ENCODE results near the gene NFATC1.

NFATC1 gene

GRCh38 chr18:79498662-79499061 lies 102.9 kb downstream of the NFATC1 start:
- TF ChIP-seq, protein P1, sequence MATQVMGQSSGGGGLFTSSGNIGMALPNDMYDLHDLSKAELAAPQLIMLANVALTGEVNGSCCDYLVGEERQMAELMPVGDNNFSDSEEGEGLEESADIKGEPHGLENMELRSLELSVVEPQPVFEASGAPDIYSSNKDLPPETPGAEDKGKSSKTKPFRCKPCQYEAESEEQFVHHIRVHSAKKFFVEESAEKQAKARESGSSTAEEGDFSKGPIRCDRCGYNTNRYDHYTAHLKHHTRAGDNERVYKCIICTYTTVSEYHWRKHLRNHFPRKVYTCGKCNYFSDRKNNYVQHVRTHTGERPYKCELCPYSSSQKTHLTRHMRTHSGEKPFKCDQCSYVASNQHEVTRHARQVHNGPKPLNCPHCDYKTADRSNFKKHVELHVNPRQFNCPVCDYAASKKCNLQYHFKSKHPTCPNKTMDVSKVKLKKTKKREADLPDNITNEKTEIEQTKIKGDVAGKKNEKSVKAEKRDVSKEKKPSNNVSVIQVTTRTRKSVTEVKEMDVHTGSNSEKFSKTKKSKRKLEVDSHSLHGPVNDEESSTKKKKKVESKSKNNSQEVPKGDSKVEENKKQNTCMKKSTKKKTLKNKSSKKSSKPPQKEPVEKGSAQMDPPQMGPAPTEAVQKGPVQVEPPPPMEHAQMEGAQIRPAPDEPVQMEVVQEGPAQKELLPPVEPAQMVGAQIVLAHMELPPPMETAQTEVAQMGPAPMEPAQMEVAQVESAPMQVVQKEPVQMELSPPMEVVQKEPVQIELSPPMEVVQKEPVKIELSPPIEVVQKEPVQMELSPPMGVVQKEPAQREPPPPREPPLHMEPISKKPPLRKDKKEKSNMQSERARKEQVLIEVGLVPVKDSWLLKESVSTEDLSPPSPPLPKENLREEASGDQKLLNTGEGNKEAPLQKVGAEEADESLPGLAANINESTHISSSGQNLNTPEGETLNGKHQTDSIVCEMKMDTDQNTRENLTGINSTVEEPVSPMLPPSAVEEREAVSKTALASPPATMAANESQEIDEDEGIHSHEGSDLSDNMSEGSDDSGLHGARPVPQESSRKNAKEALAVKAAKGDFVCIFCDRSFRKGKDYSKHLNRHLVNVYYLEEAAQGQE (IDR thresholded peaks at IDR 0.05; ENCODE audit: insufficient read depth in 1 of 2, low read depth in 2 of 2, low read length in 2 of 2): no peak
- TF ChIP-seq FOXP2 (optimal IDR thresholded peaks at IDR 0.05; ENCODE audit: borderline replicate concordance, extremely low read depth, extremely low read length, insufficient read depth): no peak
- TF ChIP-seq POLR2AphosphoS5 (IDR thresholded peaks at IDR 0.05; ENCODE audit: low read depth, low read length): no peak
- TF ChIP-seq TAF1 (IDR thresholded peaks at IDR 0.05; ENCODE audit: borderline replicate concordance, insufficient read depth, low read length): no peak
- TF ChIP-seq SIN3A (IDR thresholded peaks at IDR 0.05; ENCODE audit: borderline replicate concordance, insufficient read depth, low read length): no peak

DNA sequence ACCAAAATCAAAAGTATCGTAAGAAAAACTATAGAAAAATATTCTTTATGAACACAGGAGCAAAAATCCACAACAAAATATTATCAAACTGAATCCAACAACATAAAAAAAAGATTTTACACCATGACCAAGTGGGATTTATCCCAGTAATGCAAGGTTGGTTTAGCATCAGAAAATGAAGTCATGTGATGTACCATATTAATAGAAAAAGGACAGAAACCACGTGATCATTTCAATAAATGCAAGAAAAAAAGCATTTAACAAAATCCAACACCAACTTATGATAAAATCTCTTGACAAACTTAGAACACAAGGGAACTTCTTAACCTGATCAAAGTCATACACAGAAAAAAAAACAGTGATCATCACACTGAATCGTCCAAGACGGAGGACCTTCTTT lies 105.3 kb downstream of the NFATC1 start:
- TF ChIP-seq SIN3A (IDR thresholded peaks at IDR 0.05; ENCODE audit: borderline replicate concordance, insufficient read depth, low read length): no peak
- TF ChIP-seq, protein P1 (IDR thresholded peaks at IDR 0.05; ENCODE audit: insufficient read depth in 1 of 2, low read depth in 2 of 2, low read length in 2 of 2): no peak
- no peak for TF ChIP-seq FOXP2 (optimal IDR thresholded peaks at IDR 0.05; ENCODE audit: borderline replicate concordance, extremely low read depth, extremely low read length, insufficient read depth)
- no peak for TF ChIP-seq TAF1 (IDR thresholded peaks at IDR 0.05; ENCODE audit: borderline replicate concordance, insufficient read depth, low read length)
- TF ChIP-seq POLR2AphosphoS5 (IDR thresholded peaks at IDR 0.05; ENCODE audit: low read depth, low read length): no peak

GRCh38 chr18:79502782-79503181 lies 107.1 kb downstream of the NFATC1 start:
- TF ChIP-seq POLR2AphosphoS5 (IDR thresholded peaks at IDR 0.05; ENCODE audit: low read depth, low read length) (no peak), FOXP2 (optimal IDR thresholded peaks at IDR 0.05; ENCODE audit: borderline replicate concordance, extremely low read depth, extremely low read length, insufficient read depth) (no peak), SIN3A (IDR thresholded peaks at IDR 0.05; ENCODE audit: borderline replicate concordance, insufficient read depth, low read length) (no peak), TAF1 (IDR thresholded peaks at IDR 0.05; ENCODE audit: borderline replicate concordance, insufficient read depth, low read length) (no peak)
- TF ChIP-seq, protein P1 (IDR thresholded peaks at IDR 0.05; ENCODE audit: insufficient read depth in 1 of 2, low read depth in 2 of 2, low read length in 2 of 2): no peak

GRCh38 chr18:79503406-79503805 lies 107.7 kb downstream of the NFATC1 start:
- TF ChIP-seq FOXP2 (optimal IDR thresholded peaks at IDR 0.05; ENCODE audit: borderline replicate concordance, extremely low read depth, extremely low read length, insufficient read depth) (no peak), POLR2AphosphoS5 (IDR thresholded peaks at IDR 0.05; ENCODE audit: low read depth, low read length) (no peak), TAF1 (IDR thresholded peaks at IDR 0.05; ENCODE audit: borderline replicate concordance, insufficient read depth, low read length) (no peak)

DNA sequence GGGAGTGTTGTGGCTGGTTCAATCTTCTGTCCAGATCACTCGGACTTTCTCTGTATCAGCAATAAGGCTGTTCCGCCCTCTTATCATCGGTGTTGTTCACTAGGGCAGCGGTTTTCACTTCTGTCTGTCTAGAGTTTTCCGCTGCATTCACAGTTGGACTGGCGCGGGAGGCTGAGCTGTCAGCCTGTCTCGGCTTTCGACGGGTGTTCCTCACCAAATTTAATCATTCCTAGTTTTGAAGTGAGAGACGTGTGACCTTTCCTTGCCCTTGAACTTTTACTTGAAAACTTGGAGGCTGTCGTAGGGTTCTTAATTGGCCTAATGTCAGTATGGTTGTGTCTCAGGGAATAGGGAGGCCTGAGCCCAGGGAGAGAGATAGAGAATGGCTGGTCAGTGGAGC lies 108.3 kb downstream of the NFATC1 start:
- TF ChIP-seq, protein P1 (IDR thresholded peaks at IDR 0.05; ENCODE audit: insufficient read depth in 1 of 2, low read depth in 2 of 2, low read length in 2 of 2): no peak
- no peak for TF ChIP-seq FOXP2 (optimal IDR thresholded peaks at IDR 0.05; ENCODE audit: borderline replicate concordance, extremely low read depth, extremely low read length, insufficient read depth)
